GM21447 (cell line): ENCODE measurements around the gene TRIM43.
"Not testable (repeated sequence)": the region's sequence is repeated elsewhere in the genome, so short reads cannot be mapped to it uniquely, and the experiment has no call there.

Experiments used
- ATAC-seq: cut with Tn5 transposase; IDR thresholded peaks from one replicate; pipeline ENCODE4 v1.9.1; 2021; ENCODE audit not compliant: unreplicated experiment

The TRIM43 gene

GRCh38 chr2:95591701-95592100, at the start of gene TRIM43:
Gene TRIM43 (plus strand): TSS chr2:95592001. CDS start chr2:95594024, 2,023 bp downstream.
- ATAC-seq, result not testable (repeated sequence)

- no peak for ATAC-seq
Observed at GRCh38 chr2:95551055-95551568, 40.7 kb upstream of the TRIM43 start.

GRCh38 chr2:95552911-95553310, 38.9 kb upstream of the TRIM43 start:
- ATAC-seq, result no peak

GRCh38 chr2:95569170-95569569, 22.6 kb upstream of the TRIM43 start:
- ATAC-seq, result no peak

- ATAC-seq, result no peak
Observed at GRCh38 chr2:95573866-95574265, 17.9 kb upstream of the TRIM43 start.

DNA sequence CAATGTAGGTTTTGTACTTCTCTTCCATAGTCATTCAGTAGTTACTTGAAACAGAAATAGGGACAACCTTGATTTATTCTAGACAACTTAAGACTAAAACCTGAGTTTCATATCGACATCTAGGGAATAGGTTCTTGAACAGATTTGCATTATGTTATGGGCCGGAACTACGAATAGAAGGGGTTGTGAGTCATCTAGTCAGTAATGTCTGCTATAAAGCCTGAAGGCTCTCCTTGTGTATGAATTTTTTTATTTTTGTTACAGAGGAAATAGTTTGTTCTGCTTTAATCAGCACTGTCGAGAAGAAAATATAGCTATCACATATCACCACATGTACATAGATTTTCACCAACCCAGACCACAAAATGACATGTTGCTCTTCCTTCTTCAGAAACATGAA, 17.3 kb upstream of the TRIM43 start:
- no peak for ATAC-seq

- no peak for ATAC-seq
Observed at GRCh38 chr2:95575857-95576256, 15.9 kb upstream of the TRIM43 start.

DNA sequence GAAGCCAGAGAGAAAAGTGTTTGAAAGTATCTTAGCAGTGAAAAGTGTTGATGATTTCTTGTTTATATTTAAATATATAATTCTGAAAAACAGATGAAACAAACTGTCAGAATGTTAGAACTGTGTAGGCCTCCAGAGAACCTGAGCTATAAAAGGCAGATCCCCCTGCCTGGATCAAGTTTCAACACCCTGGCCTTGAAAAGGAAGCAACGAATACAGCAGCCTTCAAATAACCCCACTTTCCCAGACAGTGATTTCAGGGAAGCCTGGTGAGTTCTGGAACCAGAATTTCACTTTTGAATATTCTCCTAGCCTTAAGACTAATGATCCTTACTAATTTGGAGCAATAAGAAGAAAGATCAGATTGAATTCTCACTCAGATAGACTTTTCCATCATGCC, 13.3 kb upstream of the TRIM43 start:
- no peak for ATAC-seq

DNA sequence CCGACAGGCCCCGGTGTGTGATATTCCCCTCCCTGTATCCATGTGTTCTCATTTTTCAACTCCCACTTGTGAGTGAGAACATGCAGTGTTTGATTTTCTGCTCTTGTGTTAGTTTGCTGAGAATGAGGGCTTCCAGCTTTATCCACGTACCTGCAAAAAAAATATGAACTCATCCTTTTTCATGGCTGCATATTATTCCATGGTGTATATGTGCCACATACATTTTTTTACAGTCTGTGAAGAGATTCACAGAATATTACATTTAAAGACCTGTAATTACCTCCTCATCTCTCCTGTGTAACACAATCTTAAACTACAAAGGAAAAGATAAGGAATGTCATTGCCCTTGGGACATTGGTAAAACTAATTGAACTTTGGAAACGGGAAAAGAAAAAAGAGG, 8.3 kb upstream of the TRIM43 start:
- not testable (repeated sequence) for ATAC-seq

GRCh38 chr2:95584321-95584720, 7.5 kb upstream of the TRIM43 start:
- not testable (repeated sequence) for ATAC-seq

DNA sequence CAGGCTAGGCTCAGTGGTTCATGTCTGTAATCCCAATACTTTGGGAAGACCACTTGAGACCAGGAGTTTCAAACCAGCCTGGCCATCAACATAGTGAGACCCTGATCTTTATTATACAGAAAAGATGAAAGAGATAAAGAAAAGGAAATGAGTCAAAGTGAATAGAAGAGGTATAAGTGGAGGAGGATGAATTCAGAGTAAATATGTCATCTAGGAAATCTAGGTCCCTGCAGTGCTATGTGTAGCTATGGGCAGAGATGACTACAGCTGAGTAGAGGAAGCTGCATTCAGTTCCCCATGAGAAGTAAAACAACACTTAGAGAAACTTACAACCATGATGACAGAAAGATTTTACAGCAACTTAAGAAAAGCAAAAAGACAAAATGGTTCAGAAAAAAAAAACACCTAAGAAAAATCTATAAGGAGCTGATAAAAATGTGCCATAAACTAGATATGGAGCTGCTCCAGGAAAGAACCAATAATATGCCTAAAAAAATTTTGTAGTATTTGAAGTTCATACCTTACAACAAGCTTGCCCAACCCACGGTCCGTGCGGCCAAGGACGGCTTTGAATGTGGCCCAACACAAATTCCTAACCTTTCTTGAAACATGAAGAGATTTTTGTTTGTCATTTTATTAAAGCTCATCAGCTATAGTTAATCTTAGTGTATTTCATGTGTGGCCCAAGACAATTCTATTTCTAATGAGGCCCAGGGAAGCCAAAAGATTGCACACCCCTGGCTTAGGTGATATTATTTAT, 1.8 kb upstream of the TRIM43 start:
- not testable (repeated sequence) for ATAC-seq

- not testable (repeated sequence) for ATAC-seq
Observed at GRCh38 chr2:95592973-95593372, 1.2 kb downstream of the TRIM43 start.

DNA sequence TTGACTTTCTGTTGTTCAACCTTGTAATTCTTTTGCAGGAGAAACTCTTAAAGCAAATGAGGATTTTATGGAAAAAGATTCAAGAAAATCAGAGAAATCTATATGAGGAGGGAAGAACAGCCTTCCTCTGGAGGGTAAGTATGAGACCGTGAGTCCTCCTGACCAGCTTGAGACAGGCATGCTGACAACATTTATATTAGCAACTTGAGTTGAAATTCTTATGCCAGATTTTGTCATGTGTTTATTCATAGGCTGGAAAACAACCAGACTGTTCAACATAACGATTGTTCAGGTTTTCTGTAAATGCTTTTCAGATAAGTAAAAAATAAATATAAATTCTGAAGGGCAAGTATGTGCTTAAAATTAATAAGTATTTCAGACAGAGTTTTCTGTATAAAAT, 3.2 kb downstream of the TRIM43 start:
- not testable (repeated sequence) for ATAC-seq

GRCh38 chr2:95601301-95601700, 9.5 kb downstream of the TRIM43 start:
- ATAC-seq, result not testable (repeated sequence)

GRCh38 chr2:95602146-95602545, 10.3 kb downstream of the TRIM43 start:
- not testable (repeated sequence) for ATAC-seq

GRCh38 chr2:95608356-95608755, 16.6 kb downstream of the TRIM43 start:
- not testable (repeated sequence) for ATAC-seq

- ATAC-seq, result not testable (repeated sequence)
Observed at GRCh38 chr2:95609764-95610163, 18.0 kb downstream of the TRIM43 start.

DNA sequence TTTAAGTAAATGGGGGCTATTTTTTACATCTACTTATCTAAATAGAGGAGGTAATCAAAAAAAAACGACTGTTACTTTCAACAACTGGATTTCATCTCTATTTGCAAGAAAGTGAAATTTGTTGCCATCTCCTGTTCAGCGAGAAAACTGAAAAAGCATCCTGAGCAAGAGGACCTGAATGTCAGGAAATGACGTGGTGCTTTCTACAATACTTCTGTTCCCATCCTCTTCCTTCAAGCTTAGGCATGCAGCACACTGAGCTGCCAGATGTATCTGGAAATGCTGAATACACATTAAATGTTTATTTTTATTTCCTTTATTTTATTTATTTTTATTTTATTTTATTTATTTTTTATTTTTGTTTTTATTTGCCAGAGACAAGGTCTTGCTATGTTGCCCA, 21.2 kb downstream of the TRIM43 start:
- ATAC-seq, result not testable (repeated sequence)

DNA sequence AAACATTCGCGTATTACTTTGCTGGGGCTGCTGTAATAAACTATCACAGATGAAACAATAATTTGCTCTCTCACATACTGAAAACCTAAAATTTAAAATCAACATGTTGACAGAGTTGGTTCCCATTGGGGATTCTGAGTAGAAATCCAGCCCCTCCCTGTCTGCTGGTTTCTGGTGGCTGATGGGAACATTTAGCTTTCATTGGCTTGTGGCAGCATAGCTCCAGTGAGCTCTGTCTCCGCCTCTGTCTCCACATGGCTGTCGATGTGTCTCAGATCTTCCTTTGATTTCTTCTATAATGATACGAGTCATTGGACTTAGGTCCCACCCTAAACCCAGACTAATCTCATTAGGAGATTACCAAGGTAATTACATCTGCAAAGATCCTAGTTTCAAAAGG, 30.9 kb downstream of the TRIM43 start:
- not testable (repeated sequence) for ATAC-seq

DNA sequence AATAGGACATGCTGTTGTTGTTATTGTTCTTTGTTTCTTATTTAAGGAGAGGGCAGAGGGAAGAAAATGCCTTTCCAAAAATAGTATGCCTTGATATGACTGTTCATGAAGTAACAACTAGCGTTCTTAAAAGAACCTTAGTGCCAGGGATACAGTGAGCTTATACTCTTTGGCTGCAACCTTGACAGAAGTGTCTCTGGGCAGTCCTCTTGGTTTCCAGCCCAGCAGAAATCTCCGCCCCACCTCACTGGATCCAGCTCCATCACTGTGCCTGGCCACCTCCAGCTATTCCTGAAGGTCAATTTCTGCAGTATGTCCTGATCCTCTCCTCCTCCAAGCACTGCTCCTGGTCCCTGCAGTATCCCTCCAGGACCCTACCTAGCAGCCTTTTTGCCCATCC, 39.2 kb downstream of the TRIM43 start:
- ATAC-seq, result not testable (repeated sequence)

DNA sequence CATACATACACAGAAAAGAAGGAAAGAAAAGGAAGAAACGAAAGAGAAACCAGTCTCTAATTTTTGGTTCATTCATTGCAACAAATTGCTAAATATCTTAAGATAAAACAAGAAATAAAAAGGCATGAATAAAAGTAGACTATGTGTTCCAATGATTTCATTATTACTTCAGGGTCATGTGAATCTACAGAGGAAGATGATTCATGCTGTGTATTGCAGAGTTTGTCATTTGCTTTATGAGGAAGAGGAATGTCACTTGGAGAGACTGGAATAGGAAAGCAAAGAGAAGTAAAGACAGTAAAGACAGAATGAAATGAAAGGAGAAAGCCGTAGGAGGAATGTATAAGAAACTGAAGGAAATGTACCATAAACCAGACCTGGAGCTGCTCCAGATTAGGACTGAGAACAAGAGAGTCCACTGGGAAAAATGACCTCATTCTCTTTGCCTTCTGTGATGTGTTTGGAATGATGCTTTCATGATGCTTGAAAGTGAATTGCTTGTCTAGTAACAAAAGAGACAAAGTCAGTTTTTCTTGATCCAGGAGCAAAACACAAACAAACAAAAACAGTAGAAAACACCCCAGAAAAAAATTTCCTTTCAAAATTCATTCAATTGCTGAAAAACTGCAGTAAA, 41.9 kb downstream of the TRIM43 start:
- not testable (repeated sequence) for ATAC-seq
